ENCODE measurements around the gene IDS. TPM values are rescaled to one million over a fixed set of nuclear protein-coding genes. Genes with fewer than 3 reads are reported as not detected.
"Not testable (repeated sequence)": the region's sequence is repeated elsewhere in the genome, so short reads cannot be mapped to it uniquely, and the experiment has no call there.

Gene IDS
- total and polyA plus RNA-seq, 5 donors from 2014 or later, result 116 to 287 (median 139) TPM

DNA sequence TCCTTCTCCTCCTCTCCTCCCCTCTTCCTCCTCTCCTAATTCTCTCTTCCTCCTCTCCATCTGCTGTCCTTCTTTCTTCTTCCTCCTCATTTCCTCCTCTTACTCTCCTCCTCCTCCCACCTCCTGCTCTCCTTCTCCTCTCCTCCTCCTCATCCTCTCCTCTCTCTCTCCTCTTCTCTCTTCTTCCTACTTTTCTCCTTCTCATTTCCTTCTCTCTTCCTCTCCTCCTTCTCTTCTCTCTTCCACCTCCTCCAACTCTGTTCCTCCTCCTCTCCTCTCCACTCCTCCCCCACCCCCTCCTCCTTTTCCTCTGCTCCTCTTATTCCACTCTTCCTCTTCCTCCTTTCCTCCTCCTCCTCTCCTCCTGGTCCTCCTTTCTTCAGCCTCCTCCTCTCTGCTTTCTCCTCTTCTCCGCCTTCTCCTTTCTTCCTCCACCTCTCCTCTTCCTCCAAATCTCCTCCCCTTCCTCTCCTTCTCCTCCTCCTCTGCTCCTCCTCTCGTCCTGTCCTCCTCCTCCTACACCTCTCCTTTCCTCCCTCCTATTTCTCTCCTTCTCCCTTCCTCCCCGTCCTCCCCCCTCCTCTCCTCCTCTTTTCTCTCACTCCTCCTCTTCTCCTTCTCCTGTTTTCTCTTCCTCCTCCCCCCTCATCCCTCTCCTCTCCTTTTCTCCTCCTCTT, 30.0 kb upstream of the IDS start:
- not testable (repeated sequence) for H3K4me3 ChIP-seq (ENCODE audit: low read depth, low read length)

DNA sequence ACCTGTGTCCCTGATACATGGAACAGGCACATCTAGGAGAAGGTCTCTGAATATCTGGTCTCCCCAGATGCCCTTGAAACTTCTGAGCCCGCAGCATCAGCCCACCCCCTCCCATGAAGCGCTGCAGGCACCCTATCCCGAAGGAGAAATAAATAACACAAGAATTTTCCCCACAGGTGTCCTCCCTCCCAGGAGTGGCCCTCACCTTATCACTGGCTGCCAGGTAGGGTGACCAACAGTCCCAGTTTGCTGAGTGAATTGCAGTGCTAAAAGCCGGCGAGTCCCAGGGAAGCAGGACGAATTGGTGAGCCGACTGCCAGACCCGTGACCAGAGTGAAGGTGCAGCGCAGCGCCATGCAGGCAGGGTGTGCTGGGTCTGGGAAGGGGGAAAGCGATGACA, 28.9 kb upstream of the IDS start:
- H3K4me3 Mint-ChIP-seq; H3K27ac Mint-ChIP-seq; H3K27ac ChIP-seq (ENCODE audit: insufficient read depth, low read length, poor library complexity, severe bottlenecking); H3K36me3 Mint-ChIP-seq; ATAC-seq (ENCODE audit: low read depth in 2 of 2); H3K4me1 ChIP-seq (ENCODE audit: control insufficient read depth, insufficient read depth, low read length, poor library complexity, severe bottlenecking); DNase-seq; H3K4me3 ChIP-seq (ENCODE audit: low read depth, low read length); H3K4me1 Mint-ChIP-seq; H3K9me3 ChIP-seq (ENCODE audit: control insufficient read depth in 2 of 2, low read length in 2 of 2); H3K27me3 ChIP-seq (ENCODE audit: control insufficient read depth, insufficient read depth, low read length); H3K27me3 Mint-ChIP-seq; H3K36me3 ChIP-seq (ENCODE audit: control insufficient read depth, insufficient read depth, low read length); H3K9me3 Mint-ChIP-seq: not testable (repeated sequence)

More for the DNA sequence above, 30.0 kb upstream of the IDS start:
- H3K4me1 Mint-ChIP-seq; DNase-seq; ATAC-seq (ENCODE audit: low read depth in 2 of 2); H3K9me3 ChIP-seq (ENCODE audit: control insufficient read depth in 2 of 2, low read length in 2 of 2); H3K9me3 Mint-ChIP-seq; H3K27me3 ChIP-seq (ENCODE audit: control insufficient read depth, insufficient read depth, low read length); H3K27me3 Mint-ChIP-seq; H3K36me3 Mint-ChIP-seq; H3K36me3 ChIP-seq (ENCODE audit: control insufficient read depth, insufficient read depth, low read length); H3K4me1 ChIP-seq (ENCODE audit: control insufficient read depth, insufficient read depth, low read length, poor library complexity, severe bottlenecking); H3K27ac ChIP-seq (ENCODE audit: insufficient read depth, low read length, poor library complexity, severe bottlenecking); H3K4me3 Mint-ChIP-seq: not testable (repeated sequence)
- peak overlapping the region in 1 of 3 donors; percentile 60 for H3K27ac Mint-ChIP-seq

DNA sequence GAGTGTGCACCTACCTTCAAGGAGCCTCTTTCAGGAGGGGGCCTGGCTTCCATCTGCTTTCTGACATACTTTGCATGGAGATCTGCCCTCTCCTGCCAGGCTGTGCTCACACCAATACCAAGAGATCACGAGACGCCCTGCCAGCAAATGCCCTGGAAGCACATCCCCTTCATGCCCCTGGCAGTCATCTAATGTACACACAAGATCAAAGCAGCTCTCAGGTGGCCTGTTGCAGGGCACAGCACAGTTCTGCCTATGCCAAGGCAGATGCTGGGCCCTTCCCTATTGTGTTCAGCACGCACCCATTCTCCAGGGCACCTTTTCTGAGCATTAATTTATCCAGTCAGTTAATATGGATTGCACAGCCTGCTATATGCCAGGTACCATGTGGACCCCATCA, 27.8 kb upstream of the IDS start:
- peak overlapping the region in 1 of 3 donors; percentile 42 for H3K27ac Mint-ChIP-seq
- H3K4me1 Mint-ChIP-seq; H3K4me3 Mint-ChIP-seq; ATAC-seq (ENCODE audit: low read depth in 2 of 2); H3K36me3 Mint-ChIP-seq; H3K9me3 ChIP-seq (ENCODE audit: control insufficient read depth in 2 of 2, low read length in 2 of 2); H3K27me3 ChIP-seq (ENCODE audit: control insufficient read depth, insufficient read depth, low read length); H3K4me3 ChIP-seq (ENCODE audit: low read depth, low read length); DNase-seq; H3K9me3 Mint-ChIP-seq; H3K27me3 Mint-ChIP-seq; H3K36me3 ChIP-seq (ENCODE audit: control insufficient read depth, insufficient read depth, low read length); H3K27ac ChIP-seq (ENCODE audit: insufficient read depth, low read length, poor library complexity, severe bottlenecking); H3K4me1 ChIP-seq (ENCODE audit: control insufficient read depth, insufficient read depth, low read length, poor library complexity, severe bottlenecking): not testable (repeated sequence)

DNA sequence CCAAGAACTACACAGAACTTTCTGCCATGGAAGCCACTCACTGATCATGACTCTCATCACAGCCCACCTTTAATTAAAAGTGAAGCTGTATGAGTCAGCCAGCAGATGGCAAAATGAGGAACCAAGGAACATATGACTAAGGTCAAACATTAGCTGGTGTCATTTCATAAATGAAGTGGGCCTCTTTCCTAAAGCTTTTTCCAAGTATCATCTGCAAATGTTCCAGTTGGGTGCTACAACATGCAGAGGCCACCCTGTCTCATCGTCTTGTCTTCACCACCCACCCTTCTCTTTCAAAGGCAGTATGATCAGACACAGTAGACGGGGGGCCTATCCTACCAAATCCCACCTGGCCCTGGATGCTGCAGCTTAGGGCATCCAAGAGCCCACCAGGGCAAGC, 26.5 kb upstream of the IDS start:
- DNase-seq (no peak), ATAC-seq (ENCODE audit: low read depth in 2 of 2) (no peak)
- Mint-ChIP-seq H3K27ac (peak overlapping the region in 1 of 3 donors; percentile 43), H3K9me3 (no peaks in the 10 kb centered on the region), H3K4me1 (peaks cover 2 to 7% (median 7%) of the 10 kb centered on the region in 4 donors), H3K27me3 (no peaks in the 10 kb centered on the region), H3K4me3 (no peak overlapping the region), H3K36me3 (no peaks in the 10 kb centered on the region)
- Histone ChIP-seq H3K4me1 (ENCODE audit: control insufficient read depth, insufficient read depth, low read length, poor library complexity, severe bottlenecking) (peaks cover under 1% of the 10 kb centered on the region), H3K9me3 (ENCODE audit: control insufficient read depth in 2 of 2, low read length in 2 of 2) (no peaks in the 10 kb centered on the region), H3K4me3 (ENCODE audit: low read depth, low read length) (no peak overlapping the region), H3K36me3 (ENCODE audit: control insufficient read depth, insufficient read depth, low read length) (no peaks in the 10 kb centered on the region), H3K27ac (ENCODE audit: insufficient read depth, low read length, poor library complexity, severe bottlenecking) (no peak overlapping the region), H3K27me3 (ENCODE audit: control insufficient read depth, insufficient read depth, low read length) (no peaks in the 10 kb centered on the region)

DNA sequence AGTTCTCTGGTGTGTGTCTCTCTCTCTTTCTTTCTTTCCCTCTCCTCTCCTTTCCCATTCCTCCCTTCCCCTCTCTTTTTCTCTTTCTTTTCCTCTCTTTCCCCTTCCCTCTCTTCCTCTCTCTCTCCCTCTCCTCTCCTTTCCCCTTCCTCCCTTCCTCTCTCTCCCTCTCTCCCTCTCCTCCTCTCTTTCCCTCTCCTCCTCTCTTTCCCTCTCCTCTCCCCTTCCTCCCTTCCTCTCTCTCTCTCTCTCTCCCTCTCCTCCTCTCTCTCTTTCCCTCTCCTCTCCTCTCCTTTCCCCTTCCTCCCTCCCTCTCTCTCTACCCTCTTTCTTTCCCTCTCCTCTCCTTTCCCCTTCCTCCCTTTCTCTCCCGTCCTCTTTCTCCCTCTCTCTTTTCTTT, 23.3 kb upstream of the IDS start:
- Histone ChIP-seq H3K4me1 (ENCODE audit: control insufficient read depth, insufficient read depth, low read length, poor library complexity, severe bottlenecking) (peaks cover 18% of the 10 kb centered on the region), H3K9me3 (ENCODE audit: control insufficient read depth in 2 of 2, low read length in 2 of 2) (no peaks in the 10 kb centered on the region), H3K27ac (ENCODE audit: insufficient read depth, low read length, poor library complexity, severe bottlenecking) (no peak overlapping the region), H3K36me3 (ENCODE audit: control insufficient read depth, insufficient read depth, low read length) (no peaks in the 10 kb centered on the region), H3K4me3 (ENCODE audit: low read depth, low read length) (no peak overlapping the region), H3K27me3 (ENCODE audit: control insufficient read depth, insufficient read depth, low read length) (no peaks in the 10 kb centered on the region)
- Mint-ChIP-seq H3K9me3 (no peaks in the 10 kb centered on the region), H3K27me3 (no peaks in the 10 kb centered on the region), H3K36me3 (no peaks in the 10 kb centered on the region), H3K4me1 (peaks cover 2 to 28% (median 9%) of the 10 kb centered on the region in 4 donors), H3K27ac (no peak overlapping the region), H3K4me3 (no peak overlapping the region)
- ATAC-seq (ENCODE audit: low read depth in 2 of 2) (no peak), DNase-seq (no peak)

DNA sequence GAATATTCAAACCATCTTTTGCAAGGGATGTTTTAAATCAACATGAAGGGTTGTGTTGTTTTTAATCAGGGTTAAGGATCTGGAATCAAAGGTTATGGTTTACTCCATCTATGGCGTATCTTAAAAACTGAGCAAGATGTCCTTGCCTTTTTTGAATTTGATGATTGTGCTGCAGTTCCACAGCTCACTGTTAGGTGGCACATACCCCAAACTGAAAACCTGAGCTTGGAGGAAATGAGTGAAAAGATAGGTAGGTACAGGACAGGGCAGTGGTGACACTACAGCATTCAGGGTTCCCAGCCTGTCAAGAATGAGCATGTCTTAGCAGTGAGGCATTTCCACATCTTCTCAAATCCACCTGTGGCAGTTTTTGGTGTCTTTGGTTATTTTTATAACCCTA, 22.6 kb upstream of the IDS start:
- H3K4me1 ChIP-seq (ENCODE audit: control insufficient read depth, insufficient read depth, low read length, poor library complexity, severe bottlenecking), result peaks cover 22% of the 10 kb centered on the region
- H3K4me3 Mint-ChIP-seq, result peak overlapping the region in 2 of 4 donors; percentile 13 to 74
- peak overlapping the region; percentile 29 to 94 (median 79) for H3K27ac Mint-ChIP-seq
- H3K36me3 Mint-ChIP-seq, result no peaks in the 10 kb centered on the region
- H3K9me3 ChIP-seq (ENCODE audit: control insufficient read depth in 2 of 2, low read length in 2 of 2), result no peaks in the 10 kb centered on the region
- no peaks in the 10 kb centered on the region for H3K27me3 Mint-ChIP-seq
- H3K36me3 ChIP-seq (ENCODE audit: control insufficient read depth, insufficient read depth, low read length), result no peaks in the 10 kb centered on the region
- H3K4me1 Mint-ChIP-seq, result peaks cover 2 to 31% (median 9%) of the 10 kb centered on the region in 4 donors
- no peak overlapping the region for H3K4me3 ChIP-seq (ENCODE audit: low read depth, low read length)
- peak overlapping the region; percentile 33 for H3K27ac ChIP-seq (ENCODE audit: insufficient read depth, low read length, poor library complexity, severe bottlenecking)
- H3K9me3 Mint-ChIP-seq, result no peaks in the 10 kb centered on the region
- DNase-seq (peak; percentile 19 to 77 (median 58)), ATAC-seq (ENCODE audit: low read depth in 2 of 2) (peak; percentile 24 to 38)
- no peaks in the 10 kb centered on the region for H3K27me3 ChIP-seq (ENCODE audit: control insufficient read depth, insufficient read depth, low read length)

DNA sequence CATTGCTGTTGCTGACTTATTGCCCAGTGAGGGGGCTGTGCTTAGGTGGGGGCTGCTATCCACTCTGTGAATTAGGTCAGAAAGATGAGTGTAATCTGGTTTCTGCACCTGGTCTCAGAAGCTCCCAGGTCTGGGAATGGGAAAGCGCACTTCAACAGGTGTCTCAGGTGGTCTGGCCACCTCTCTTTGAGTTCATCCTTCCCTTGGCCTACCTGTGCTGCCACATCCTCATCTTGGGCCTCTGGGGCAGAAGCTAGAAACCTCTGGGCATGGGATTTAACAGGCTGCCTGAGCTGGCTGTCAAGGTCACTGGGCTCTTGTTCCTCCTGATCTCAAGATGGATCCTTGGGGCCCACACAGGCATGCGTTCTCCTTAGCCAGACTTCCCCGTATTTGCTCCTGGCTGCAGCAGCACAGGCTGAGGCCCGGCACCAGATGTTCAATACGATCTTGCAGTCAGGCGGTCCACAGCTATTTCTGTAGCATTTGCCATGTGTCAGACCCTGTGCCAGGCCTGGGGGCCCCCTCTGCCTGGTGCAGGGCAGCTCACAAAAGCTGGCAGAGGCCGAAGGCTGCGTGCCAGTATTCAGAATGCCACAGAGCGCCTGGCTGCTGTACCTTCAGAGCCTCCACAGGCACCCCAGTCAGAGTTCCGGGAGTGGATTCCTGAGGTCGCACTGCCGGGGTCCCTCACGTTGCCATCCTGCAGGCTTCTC, 21.4 kb upstream of the IDS start:
- not testable (repeated sequence) for ATAC-seq (ENCODE audit: low read depth in 2 of 2); H3K27me3 Mint-ChIP-seq; H3K36me3 Mint-ChIP-seq; H3K9me3 Mint-ChIP-seq; H3K4me3 ChIP-seq (ENCODE audit: low read depth, low read length); H3K9me3 ChIP-seq (ENCODE audit: control insufficient read depth in 2 of 2, low read length in 2 of 2); H3K36me3 ChIP-seq (ENCODE audit: control insufficient read depth, insufficient read depth, low read length); DNase-seq; H3K27me3 ChIP-seq (ENCODE audit: control insufficient read depth, insufficient read depth, low read length)
- Mint-ChIP-seq H3K4me1 (peaks cover 6 to 40% (median 14%) of the 10 kb centered on the region in 4 donors), H3K27ac (peak overlapping the region; percentile 89 to 93 (median 92)), H3K4me3 (peak overlapping the region in 2 of 4 donors; percentile 10 to 73)
- H3K27ac ChIP-seq (ENCODE audit: insufficient read depth, low read length, poor library complexity, severe bottlenecking), result peak overlapping the region; percentile 86
- peaks cover 32% of the 10 kb centered on the region for H3K4me1 ChIP-seq (ENCODE audit: control insufficient read depth, insufficient read depth, low read length, poor library complexity, severe bottlenecking)

DNA sequence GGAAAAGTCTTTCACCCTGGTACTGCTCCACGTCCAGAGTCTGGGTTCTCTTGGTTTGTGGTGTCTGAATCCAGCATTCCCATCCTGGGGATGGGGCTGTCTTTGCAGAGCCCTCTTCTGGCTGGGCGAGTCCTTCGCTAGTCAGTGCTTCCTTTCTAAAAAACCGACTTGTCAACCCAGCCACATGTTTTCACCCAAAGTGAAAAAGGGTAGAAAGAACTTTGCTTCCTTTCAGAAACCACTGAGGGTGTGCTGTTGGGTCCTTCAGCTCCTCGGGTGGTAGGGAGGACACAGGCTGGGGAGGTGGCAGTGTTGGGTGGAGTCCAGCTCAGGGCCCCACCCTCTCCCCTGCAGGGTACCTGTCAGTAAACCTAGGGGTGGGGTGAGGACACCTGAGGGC, 20.8 kb upstream of the IDS start:
- peaks cover 35% of the 10 kb centered on the region for H3K4me1 ChIP-seq (ENCODE audit: control insufficient read depth, insufficient read depth, low read length, poor library complexity, severe bottlenecking)
- peaks cover 8 to 46% (median 16%) of the 10 kb centered on the region in 4 donors for H3K4me1 Mint-ChIP-seq
- DNase-seq (peak; percentile 6 to 76 (median 60)), ATAC-seq (ENCODE audit: low read depth in 2 of 2) (peak; percentile 55 to 59)
- not testable (repeated sequence) for H3K9me3 Mint-ChIP-seq; H3K9me3 ChIP-seq (ENCODE audit: control insufficient read depth in 2 of 2, low read length in 2 of 2); H3K27me3 Mint-ChIP-seq; H3K36me3 Mint-ChIP-seq; H3K36me3 ChIP-seq (ENCODE audit: control insufficient read depth, insufficient read depth, low read length); H3K27me3 ChIP-seq (ENCODE audit: control insufficient read depth, insufficient read depth, low read length)
- H3K27ac Mint-ChIP-seq, result peak overlapping the region; percentile 89 to 93 (median 92)
- H3K27ac ChIP-seq (ENCODE audit: insufficient read depth, low read length, poor library complexity, severe bottlenecking), result peak overlapping the region; percentile 86
- H3K4me3 ChIP-seq (ENCODE audit: low read depth, low read length), result peak overlapping the region; percentile 41
- H3K4me3 Mint-ChIP-seq, result peak overlapping the region; percentile 43 to 74 (median 62)

Data from CD4-positive, CD25-positive, alpha-beta regulatory T cell (primary cell).